Measurements from ENCODE around the gene EEFSEC.

- TF ChIP-seq EZH2 (IDR thresholded peaks at IDR 0.05; ENCODE audit: insufficient read depth, poor library complexity, severe bottlenecking) (no peak), EZH2phosphoT487 (IDR thresholded peaks at IDR 0.05; ENCODE audit: insufficient read depth, low read depth) (no peak)
Measured at GRCh38 chr3:128168836-128169235, 15.6 kb downstream of the EEFSEC start.

All from GM23248 (cell line).